H1 (cell line): ENCODE data around the gene BAG1. TPM values are rescaled to one million over a fixed set of nuclear protein-coding genes. Genes with fewer than 3 reads are reported as not detected.

ENCODE experiments used
- CTCF ChIA-PET: fragments of 300-600 bp; sonication (Branson Sonifier 250); formaldehyde crosslinking; loops from one replicate; lab custom pipeline; 2021; ENCODE audit not compliant: partially characterized antibody; lab: Charles Lee
- POLR2A ChIA-PET: fragments of 300-600 bp; sonication (Branson Sonifier 250); formaldehyde crosslinking; loops from one replicate; lab custom pipeline; 2021; ENCODE audit warnings: inconsistent platforms; ENCODE audit not compliant: partially characterized antibody; lab: Charles Lee
- DNase-seq, 2 experiments: peaks; one replicate each; pipeline versions ENCODE4 v3.0.0 to v3.0.0-alpha.2; 2010 to 2022; ENCODE audit warnings: low spot score in 2 of 2, low read depth in 1 of 2, mixed read lengths in 1 of 2
- FAIRE-seq: peaks from 2 replicates; lab custom pipeline; 2011; peaks lifted over from hg19 to GRCh38; lab: Jason Lieb, UNC
- H2AFZ ChIP-seq: 2 replicates; pipeline ENCODE4 v1.8.1; 2012; ENCODE audit warnings: low read length, inconsistent platforms
- H2AK5ac ChIP-seq: 2 replicates; pipeline ENCODE4 v1.6.1; 2013; ENCODE audit warnings: low read depth, low read length
- H2BK120ac ChIP-seq: replicated peaks from 2 replicates; pipeline ENCODE3; 2013; ENCODE audit warnings: low read depth, low read length, inconsistent platforms
- H2BK12ac ChIP-seq: 2 replicates; pipeline ENCODE4 v1.6.1; 2013; ENCODE audit warnings: low read depth, low read length
- H2BK15ac ChIP-seq: 2 replicates; pipeline ENCODE4 v1.6.1; 2013; ENCODE audit warnings: low read length
- H2BK20ac ChIP-seq: 2 replicates; pipeline ENCODE4 v1.6.1; 2013; ENCODE audit warnings: low read length
- H2BK5ac ChIP-seq: 2 replicates; pipeline ENCODE4 v1.6.1; 2013; ENCODE audit warnings: low read depth, low read length
- H3K14ac ChIP-seq: 2 replicates; pipeline ENCODE4 v1.6.1; 2013; ENCODE audit warnings: inconsistent platforms; ENCODE audit not compliant: insufficient read length
- H3K18ac ChIP-seq: 2 replicates; pipeline ENCODE4 v1.6.1; 2013; ENCODE audit warnings: low read length; ENCODE audit errors: extremely low read depth
- H3K23ac ChIP-seq: 2 replicates; pipeline ENCODE4 v1.6.1; 2013; ENCODE audit warnings: inconsistent platforms; ENCODE audit not compliant: insufficient read length
- H3K23me2 ChIP-seq: 2 replicates; pipeline ENCODE4 v1.6.1; 2013; ENCODE audit warnings: low read depth, low read length
- H3K27ac ChIP-seq: 2 replicates; pipeline ENCODE4 v1.6.1; 2011; ENCODE audit warnings: low read depth, low read length, inconsistent platforms
- H3K27me3 ChIP-seq, 4 experiments: replicated peaks in 1 of 4; 1 replicate in 1 of 4; 2 replicates in 3 of 4; pipeline versions ENCODE4 v1.6.1 to v1.8.1; 2011 to 2013; ENCODE audit warnings: low read length in 3 of 4, mild to moderate bottlenecking in 3 of 4, inconsistent platforms in 2 of 4, mixed read lengths in 2 of 4, moderate library complexity in 1 of 4; ENCODE audit not compliant: control insufficient read depth in 3 of 4, insufficient read depth in 3 of 4; ENCODE audit errors: extremely low read depth in 1 of 4
- H3K36me3 ChIP-seq, 4 experiments: 2 replicates each; pipeline versions ENCODE4 v1.6.1 to v1.8.1; 2011 to 2013; ENCODE audit warnings: mild to moderate bottlenecking in 4 of 4, low read length in 3 of 4, moderate library complexity in 2 of 4, control low read depth in 1 of 4, inconsistent platforms in 1 of 4; ENCODE audit not compliant: insufficient read depth in 4 of 4, control insufficient read depth in 2 of 4
- H3K4ac ChIP-seq: replicated peaks from 2 replicates; pipeline ENCODE3; 2013; ENCODE audit warnings: low read length, low read depth, mixed read lengths, inconsistent platforms; ENCODE audit not compliant: insufficient read length
- H3K4me1 ChIP-seq, 4 experiments: replicated peaks in 1 of 4; 1 replicate in 1 of 4; 2 replicates in 3 of 4; pipeline versions ENCODE4 v1.6.1 to v1.8.1; 2011 to 2013; ENCODE audit warnings: low read length in 3 of 4, inconsistent platforms in 2 of 4, mixed read lengths in 1 of 4; ENCODE audit not compliant: insufficient read depth in 4 of 4, control insufficient read depth in 3 of 4
- H3K4me2 ChIP-seq, 2 experiments: 2 replicates each; pipeline versions ENCODE4 v1.6.1 to v1.8.1; 2011 to 2013; ENCODE audit warnings: low read depth in 2 of 2, low read length in 2 of 2, control low read depth in 1 of 2, inconsistent platforms in 1 of 2, mild to moderate bottlenecking in 1 of 2; ENCODE audit not compliant: insufficient read depth in 1 of 2
- H3K4me3 ChIP-seq, 4 experiments: fragments of 200-600, 300-600 bp in 1 of 4; sonication (generic), shearing (Covaris generic), sonication (Bioruptor Twin) in 1 of 4; 2 replicates each; pipeline versions ENCODE4 v1.5.1 to v1.8.1; 2011 to 2016; ENCODE audit warnings: low read length in 4 of 4, low read depth in 3 of 4, control low read depth in 2 of 4, inconsistent platforms in 2 of 4, mild to moderate bottlenecking in 2 of 4, mixed read lengths in 1 of 4, moderate library complexity in 1 of 4; ENCODE audit not compliant: insufficient read depth in 2 of 4; ENCODE audit errors: extremely low read depth in 1 of 4
- H3K56ac ChIP-seq: replicated peaks from 2 replicates; pipeline ENCODE3; 2013; ENCODE audit warnings: low read depth, mild to moderate bottlenecking, mixed read lengths, low read length, inconsistent platforms; ENCODE audit not compliant: insufficient read length
- H3K79me1 ChIP-seq: 2 replicates; pipeline ENCODE4 v1.6.1; 2013; ENCODE audit warnings: low read depth, low read length, control low read depth
- H3K79me2 ChIP-seq, 2 experiments: 2 replicates each; pipeline versions ENCODE4 v1.6.1 to v1.8.1; 2012 to 2013; ENCODE audit warnings: low read length in 2 of 2, mild to moderate bottlenecking in 2 of 2, inconsistent platforms in 1 of 2; ENCODE audit not compliant: insufficient read depth in 2 of 2, control insufficient read depth in 1 of 2
- H3K9ac ChIP-seq, 4 experiments: replicated peaks in 1 of 4; 1 replicate in 1 of 4; 2 replicates in 3 of 4; pipeline versions ENCODE4 v1.6.1 to v1.8.1; 2011 to 2013; ENCODE audit warnings: low read depth in 3 of 4, low read length in 3 of 4, control low read depth in 2 of 4, mild to moderate bottlenecking in 2 of 4, moderate library complexity in 2 of 4, inconsistent platforms in 1 of 4; ENCODE audit errors: extremely low read depth in 1 of 4
- H3K9me3 ChIP-seq, 2 experiments: 2 replicates each; pipeline versions ENCODE4 v1.6.1 to v1.8.1; 2012 to 2013; ENCODE audit warnings: mild to moderate bottlenecking in 2 of 2, moderate library complexity in 2 of 2, control low read depth in 1 of 2, inconsistent platforms in 1 of 2, low read depth in 1 of 2, low read length in 1 of 2, mixed read lengths in 1 of 2; ENCODE audit not compliant: insufficient read depth in 2 of 2
- H4K20me1 ChIP-seq, 2 experiments: replicated peaks in 1 of 2; 2 replicates each; pipeline versions ENCODE3 to v1.8.1; 2011 to 2013; ENCODE audit warnings: inconsistent platforms in 2 of 2, low read length in 2 of 2, mild to moderate bottlenecking in 1 of 2; ENCODE audit not compliant: insufficient read depth in 2 of 2, control insufficient read depth in 1 of 2
- H4K5ac ChIP-seq: 2 replicates; pipeline ENCODE4 v1.6.1; 2013; ENCODE audit warnings: low read length, low read depth, mixed read lengths, inconsistent platforms; ENCODE audit not compliant: insufficient read length
- H4K8ac ChIP-seq: 2 replicates; pipeline ENCODE4 v1.8.0; 2013; ENCODE audit warnings: mild to moderate bottlenecking, moderate library complexity, low read length, inconsistent platforms; ENCODE audit not compliant: insufficient read depth; ENCODE audit errors: extremely low read depth
- H4K91ac ChIP-seq: replicated peaks from 2 replicates; pipeline ENCODE3; 2013; ENCODE audit warnings: low read length, mixed read lengths, inconsistent platforms; ENCODE audit not compliant: insufficient read length
- WGBS, 2 experiments: shearing (Covaris generic) in 1 of 2; methylation state at CpG; one replicate each; pipeline versions ENCODE4 v1.1.6 to v1.1.7; 2013 to 2015; ENCODE audit warnings: low lambda C conversion rate in 2 of 2, mixed read lengths in 2 of 2, inconsistent platforms in 1 of 2, low coverage in 1 of 2, missing lambda C conversion rate in 1 of 2; ENCODE audit not compliant: insufficient replicate concordance in 2 of 2, insufficient coverage in 1 of 2, insufficient read length in 1 of 2; ENCODE audit errors: extremely low coverage in 1 of 2, missing lambda C conversion rate in 1 of 2; 5-methylcytosine and 5-hydroxymethylcytosine counted together
- polyA plus RNA-seq, 7 experiments: library from polyadenylated mRNA; depleted of rRNA in 3 of 7; stranded (reverse) in 5 of 7; unstranded in 2 of 7; fragments of >200 nt in 5 of 7; fragments of 200-250 nt in 2 of 7; gene quantifications; 1 replicate in 5 of 7; 2 replicates in 1 of 7; 4 replicates in 1 of 7; pipeline versions ENCODE4 v1.2.1 to v1.2.3, GENCODE V29; 2011 to 2013; ENCODE audit warnings: missing spikeins in 2 of 7, mixed read lengths in 2 of 7
- total RNA-seq: library from RNA; stranded (reverse); fragmentation: NEBNext Ultra II Directional; extraction: Animal tissue kit (Norgen Biotek cat#: 25700); gene quantifications from 2 replicates; pipeline ENCODE4 v1.2.1, GENCODE V29; 2021

Gene BAG1
- total and polyA plus RNA-seq, 2 of the 8 experiments (the other 6 are each of a cell fraction or from before 2014, with no cell fraction given), result 14.7 to 59.8 TPM

DNA sequence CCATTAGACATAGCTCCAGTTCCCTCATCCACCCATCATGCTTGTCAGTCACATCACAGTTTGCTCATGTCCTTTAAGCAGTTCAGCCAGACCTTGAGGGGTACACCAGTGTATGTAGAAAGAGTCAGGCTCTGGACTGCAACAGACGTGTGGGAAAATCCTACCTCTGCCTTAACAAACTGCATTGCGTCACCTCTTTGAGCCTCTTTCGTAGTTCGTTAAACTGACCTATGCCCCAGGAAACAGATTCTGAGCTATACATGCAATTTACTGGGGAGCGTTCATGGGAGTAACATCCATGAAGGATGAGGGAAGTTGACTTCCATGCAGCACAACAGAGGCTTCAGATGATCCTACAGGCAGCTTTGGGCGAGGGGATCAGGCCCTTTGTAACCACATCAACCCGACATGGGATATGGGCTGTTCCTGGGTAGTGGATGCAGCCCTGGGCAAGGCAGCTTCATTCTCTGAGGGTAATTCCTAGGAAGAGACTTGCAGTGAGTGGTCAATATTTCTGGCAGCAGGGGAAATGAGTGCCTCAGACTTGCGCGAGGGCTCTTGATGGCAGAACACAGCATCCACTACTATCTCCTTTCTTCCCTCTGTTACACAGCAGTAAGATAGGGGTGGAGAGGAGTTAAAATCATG, 20.2 kb downstream of the BAG1 start:
- Histone ChIP-seq H3K9ac (no peak overlapping the region), H2BK20ac (no peak overlapping the region), H3K9me3 (no peaks in the 10 kb centered on the region), H3K36me3 (no peaks in the 10 kb centered on the region), H3K56ac (no peak overlapping the region), H3K18ac (no peak overlapping the region), H2AFZ (no peak overlapping the region), H2BK120ac (no peak overlapping the region), H2BK15ac (no peak overlapping the region), H3K4ac (no peak overlapping the region), H2BK12ac (no peak overlapping the region), H4K20me1 (peaks cover 0 to 2% of the 10 kb centered on the region in 2 experiments), H3K79me1 (no peaks in the 10 kb centered on the region), H2BK5ac (no peak overlapping the region), H4K5ac (no peak overlapping the region), H4K91ac (no peak overlapping the region), H3K23me2 (no peaks in the 10 kb centered on the region; the same call in 1 of the 2 replicates), H3K79me2 (no peaks in the 10 kb centered on the region), H3K27ac (no peak overlapping the region), H3K4me2 (no peak overlapping the region), H4K8ac (no peak overlapping the region), H3K27me3 (no peaks in the 10 kb centered on the region), H3K23ac (no peak overlapping the region), H2AK5ac (no peak overlapping the region), H3K4me1 (no peaks in the 10 kb centered on the region), H3K14ac (no peak overlapping the region), H3K4me3 (no peak overlapping the region)
- 94% methylated on average over 9 of the region's 9 CpGs; no CpG with 5 or more reads in 1 of the 2 experiments for WGBS, 2 experiments
- DNase-seq (no peak), FAIRE-seq (no peak)
- CTCF ChIA-PET, result interaction anchor here (1.2 to 2.2 kb wide), 3 partner anchors 8 to 18 kb away, joined by 3 to 8 read pairs (median 4); no protein-coding TSS in a partner anchor
- POLR2A ChIA-PET, result interaction anchor here (0.5 to 1.5 kb wide), 3 partner anchors 7 to 361 kb away, joined by 3 to 5 read pairs (median 3); no protein-coding TSS in a partner anchor
